Measurements from ENCODE around the gene RIC1. TPM values are rescaled to one million over a fixed set of nuclear protein-coding genes. Genes with fewer than 3 reads are reported as not detected.

RIC1 gene
- total and polyA plus RNA-seq, 2 of the 8 experiments (the other 6 are each of a cell fraction or from before 2014, with no cell fraction given): 10.7 to 24.5 TPM

GRCh38 chr9:5801739-5802113 lies 172.8 kb downstream of the RIC1 start:
- Histone ChIP-seq H3K36me3 (ENCODE audit: control insufficient read depth in 2 of 4, insufficient read depth in 4 of 4, low read length in 3 of 4) (no peaks in the 10 kb centered on the region; a peak in 3 of 8 replicates), H2AK5ac (ENCODE audit: low read depth, low read length) (no peak overlapping the region), H2BK120ac (replicated peaks; ENCODE audit: low read depth, low read length) (no peak overlapping the region), H3K9me3 (ENCODE audit: insufficient read depth in 2 of 2, low read depth in 1 of 2, low read length in 1 of 2) (no peaks in the 10 kb centered on the region), H3K18ac (ENCODE audit: extremely low read depth, low read length) (no peak overlapping the region), H3K27me3 (replicated peaks in 1 of 4; ENCODE audit: control insufficient read depth in 3 of 4, extremely low read depth in 1 of 4, insufficient read depth in 3 of 4, low read length in 3 of 4) (no peaks in the 10 kb centered on the region), H4K20me1 (replicated peaks in 1 of 2; ENCODE audit: control insufficient read depth in 1 of 2, insufficient read depth in 2 of 2, low read length in 2 of 2) (no peaks in the 10 kb centered on the region), H3K56ac (replicated peaks; ENCODE audit: insufficient read length, low read depth, low read length) (no peak overlapping the region), H3K4me3 (ENCODE audit: extremely low read depth in 1 of 4, insufficient read depth in 2 of 4, low read depth in 3 of 4, low read length in 4 of 4) (no peak overlapping the region), H3K9ac (replicated peaks in 1 of 4; ENCODE audit: extremely low read depth in 1 of 4, low read depth in 3 of 4, low read length in 3 of 4) (no peak overlapping the region), H2BK5ac (ENCODE audit: low read depth, low read length) (no peak overlapping the region), H3K79me1 (ENCODE audit: low read depth, low read length) (no peaks in the 10 kb centered on the region), H4K91ac (replicated peaks; ENCODE audit: insufficient read length, low read length) (no peak overlapping the region), H2AFZ (ENCODE audit: low read length) (no peak overlapping the region), H3K23ac (ENCODE audit: insufficient read length) (no peak overlapping the region), H3K23me2 (ENCODE audit: low read depth, low read length) (no peaks in the 10 kb centered on the region), H2BK15ac (ENCODE audit: low read length) (no peak overlapping the region), H3K79me2 (ENCODE audit: control insufficient read depth in 1 of 2, insufficient read depth in 2 of 2, low read length in 2 of 2) (no peaks in the 10 kb centered on the region), H3K27ac (ENCODE audit: low read depth, low read length) (no peak overlapping the region), H3K14ac (ENCODE audit: insufficient read length) (no peak overlapping the region), H3K4ac (replicated peaks; ENCODE audit: insufficient read length, low read depth, low read length) (no peak overlapping the region), H4K8ac (ENCODE audit: extremely low read depth, insufficient read depth, low read length) (no peak overlapping the region), H3K4me1 (replicated peaks in 1 of 4; ENCODE audit: control insufficient read depth in 3 of 4, insufficient read depth in 4 of 4, low read length in 3 of 4) (no peaks in the 10 kb centered on the region), H3K4me2 (ENCODE audit: insufficient read depth in 1 of 2, low read depth in 2 of 2, low read length in 2 of 2) (no peak overlapping the region), H2BK20ac (ENCODE audit: low read length) (no peak overlapping the region), H2BK12ac (ENCODE audit: low read depth, low read length) (no peak overlapping the region), H4K5ac (ENCODE audit: insufficient read length, low read depth, low read length) (no peak overlapping the region)
- DNase-seq (ENCODE audit: low read depth in 1 of 2, low spot score in 2 of 2) (no peak), FAIRE-seq (no peak)
- 96% methylated on average over 3 of the region's 3 CpGs; no CpG with 5 or more reads in 1 of the 2 experiments for WGBS, 2 experiments (ENCODE audit: extremely low coverage in 1 of 2, insufficient coverage in 1 of 2, insufficient read length in 1 of 2, insufficient replicate concordance in 2 of 2, low coverage in 1 of 2, low lambda C conversion rate in 2 of 2, missing lambda C conversion rate in 1 of 2)
- ChIA-PET POLR2A (ENCODE audit: partially characterized antibody) (no interaction called here), CTCF (ENCODE audit: partially characterized antibody) (interaction anchor here (1.1 to 1.6 kb wide), 4 partner anchors 16 to 99 kb away, joined by 3 to 6 read pairs (median 4); no protein-coding TSS in a partner anchor)
- TF ChIP-seq BRCA1 (IDR thresholded peaks at IDR 0.05; ENCODE audit: low read depth, low read length): no peak
- TF ChIP-seq EGR1 (IDR thresholded peaks at IDR 0.05; ENCODE audit: borderline replicate concordance, low read depth, low read length): no peak
- TF ChIP-seq, protein P1, sequence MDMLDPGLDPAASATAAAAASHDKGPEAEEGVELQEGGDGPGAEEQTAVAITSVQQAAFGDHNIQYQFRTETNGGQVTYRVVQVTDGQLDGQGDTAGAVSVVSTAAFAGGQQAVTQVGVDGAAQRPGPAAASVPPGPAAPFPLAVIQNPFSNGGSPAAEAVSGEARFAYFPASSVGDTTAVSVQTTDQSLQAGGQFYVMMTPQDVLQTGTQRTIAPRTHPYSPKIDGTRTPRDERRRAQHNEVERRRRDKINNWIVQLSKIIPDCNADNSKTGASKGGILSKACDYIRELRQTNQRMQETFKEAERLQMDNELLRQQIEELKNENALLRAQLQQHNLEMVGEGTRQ (IDR thresholded peaks at IDR 0.05; ENCODE audit: low read length): no peak
- TF ChIP-seq ASH2L (IDR thresholded peaks at IDR 0.05; ENCODE audit: low read length): no peak
- no peak for TF ChIP-seq SP2 (IDR thresholded peaks at IDR 0.05; ENCODE audit: low read length)
